HepG2 (cell line): ENCODE measurements around the gene MAN2A2. TPM values are rescaled to one million over a fixed set of nuclear protein-coding genes. Genes with fewer than 3 reads are reported as not detected.

ENCODE experiments used
- ATAC-seq: fragments of 200-7000 bp; cut with Tn5 transposase; 3 replicates; pipeline ENCODE4 v1.9.1; 2020; ENCODE audit warnings: mild to moderate bottlenecking, moderate library complexity
- BruUV-seq: library from RNA; stranded (reverse); fragments of 400-500 nt; replicated peaks from 2 replicates; lab custom pipeline; 2021; lab: Mats Ljungman, UMichigan
- CTCF ChIA-PET: fragments of 300-600 bp; formaldehyde crosslinking; extraction: SDS; loops from one replicate; lab custom pipeline; 2021; ENCODE audit warnings: low total read pairs, inconsistent platforms, low intra/inter-chr PET ratio; lab: Yijun Ruan, JAX
- POLR2A ChIA-PET: fragments of 350-600 bp; sonication (Branson Sonifier 250); formaldehyde crosslinking; loops from one replicate; lab custom pipeline; 2020; ENCODE audit warnings: antibody characterized with exemption, inconsistent platforms; lab: Yijun Ruan, JAX
- DNase-seq: peaks from one replicate; pipeline ENCODE4 v3.0.0-alpha.2; 2015; ENCODE audit warnings: low spot score
- FAIRE-seq: peaks from 3 replicates; lab custom pipeline; 2011; peaks lifted over from hg19 to GRCh38; lab: Jason Lieb, UNC
- H2AFZ ChIP-seq: one replicate; pipeline ENCODE4 v1.6.1; 2011; ENCODE audit warnings: low read length, inconsistent platforms
- H3K27ac ChIP-seq: fragments of 300-600 bp; 3 replicates; pipeline ENCODE4 v1.8.0; 2011; ENCODE audit warnings: mixed run types, mild to moderate bottlenecking, mixed read lengths, low read length, inconsistent platforms; ENCODE audit not compliant: insufficient read depth; ENCODE audit errors: extremely low read length
- H3K27me3 ChIP-seq, 2 experiments: fragments of 200-600 bp in 1 of 2; 2 replicates in 1 of 2; 3 replicates in 1 of 2; pipeline versions ENCODE4 v1.6.0 to v1.8.0; 2011; ENCODE audit warnings: low read length in 2 of 2, mild to moderate bottlenecking in 2 of 2, moderate library complexity in 2 of 2, inconsistent platforms in 1 of 2; ENCODE audit not compliant: insufficient read depth in 2 of 2, control insufficient read depth in 1 of 2
- H3K36me3 ChIP-seq, 2 experiments: fragments of 200-600 bp in 1 of 2; replicated peaks in 1 of 2; 2 replicates in 1 of 2; 3 replicates in 1 of 2; pipeline versions ENCODE4 v1.5.1 to v1.8.0; 2011; ENCODE audit warnings: low read length in 2 of 2, inconsistent platforms in 1 of 2; ENCODE audit not compliant: insufficient read depth in 2 of 2, control insufficient read depth in 1 of 2
- H3K4me1 ChIP-seq: 2 replicates; pipeline ENCODE4 v1.5.1; 2012; ENCODE audit warnings: low read length, inconsistent platforms; ENCODE audit not compliant: insufficient read depth
- H3K4me2 ChIP-seq: 2 replicates; pipeline ENCODE4 v1.6.0; 2011; ENCODE audit warnings: low read depth, low read length, inconsistent platforms
- H3K4me3 ChIP-seq, 3 experiments: fragments of 200-600 bp in 1 of 3; sonication (generic), shearing (Covaris generic) in 1 of 3; replicated peaks in 1 of 3; 2 replicates each; pipeline ENCODE4 v1.5.1; 2011 to 2016; ENCODE audit warnings: low read length in 3 of 3, inconsistent platforms in 2 of 3, low read depth in 2 of 3, mild to moderate bottlenecking in 2 of 3, control low read depth in 1 of 3, mixed read lengths in 1 of 3; ENCODE audit not compliant: insufficient read depth in 1 of 3
- H3K79me2 ChIP-seq: one replicate; pipeline ENCODE4 v1.6.1; 2011; ENCODE audit warnings: low read length, inconsistent platforms; ENCODE audit not compliant: insufficient read depth
- H3K9ac ChIP-seq: 2 replicates; pipeline ENCODE4 v1.6.0; 2011; ENCODE audit warnings: mild to moderate bottlenecking, low read depth, low read length, inconsistent platforms; ENCODE audit not compliant: insufficient read depth
- H3K9me3 ChIP-seq: 2 replicates; pipeline ENCODE4 v1.5.1; 2012; ENCODE audit warnings: mild to moderate bottlenecking, low read length
- H4K20me1 ChIP-seq: 2 replicates; pipeline ENCODE4 v1.6.0; 2011; ENCODE audit warnings: inconsistent platforms, mild to moderate bottlenecking, low read length, moderate library complexity; ENCODE audit not compliant: insufficient read depth
- ATF1 ChIP-seq: IDR thresholded peaks from 2 replicates; pipeline ENCODE4 v1.6.1; 2016; ENCODE audit warnings: mild to moderate bottlenecking, control low read depth
- CEBPB ChIP-seq: IDR thresholded peaks from 2 replicates; pipeline ENCODE4 v1.6.1; 2011; ENCODE audit warnings: low read depth, low read length, improper control_type of control experiment, borderline replicate concordance
- CREB1 ChIP-seq, 2 experiments: fragments of 450-650 bp in 1 of 2; IDR thresholded peaks; 2 replicates each; pipeline ENCODE4 v1.6.1; 2016 to 2017; ENCODE audit warnings: control low read depth in 1 of 2, mild to moderate bottlenecking in 1 of 2, missing compliant biosample characterization in 1 of 2, missing genetic modification characterization in 1 of 2
- MTF1 ChIP-seq: sonication (generic); formaldehyde crosslinking; IDR thresholded peaks from 2 replicates; pipeline ENCODE4 v1.5.0; 2020; ENCODE audit warnings: missing genetic modification reagents
- MYC ChIP-seq: sonication (generic); formaldehyde crosslinking; IDR thresholded peaks from 2 replicates; pipeline ENCODE4 v1.9.0; 2021; ENCODE audit warnings: missing genetic modification reagents, borderline replicate concordance
- NFE2 ChIP-seq: sonication (generic); formaldehyde crosslinking; IDR thresholded peaks from 2 replicates; pipeline ENCODE4 v1.4.0; 2020; ENCODE audit warnings: missing genetic modification reagents
- PLRG1 ChIP-seq: fragments of 450-650 bp; conservative IDR thresholded peaks from 2 replicates; pipeline ENCODE4 v1.6.1; 2016
- ZNF446 ChIP-seq: sonication (generic); formaldehyde crosslinking; IDR thresholded peaks from 2 replicates; pipeline ENCODE4 v1.5.0; 2020; ENCODE audit warnings: mild to moderate bottlenecking, missing genetic modification reagents
- ZNF558 ChIP-seq: sonication (generic); formaldehyde crosslinking; IDR thresholded peaks from 2 replicates; pipeline ENCODE4 v1.9.0; 2022; ENCODE audit warnings: mild to moderate bottlenecking, missing genetic modification reagents, borderline replicate concordance
- ZNF569 ChIP-seq: sonication (generic); formaldehyde crosslinking; IDR thresholded peaks from 2 replicates; pipeline ENCODE4 v1.5.0; 2020; ENCODE audit warnings: mild to moderate bottlenecking, missing genetic modification reagents, moderate library complexity, borderline replicate concordance
- ZNF7 ChIP-seq: IDR thresholded peaks from 2 replicates; pipeline ENCODE4 v1.6.1; 2016; ENCODE audit warnings: missing biosample characterization, missing genetic modification reagents
- ZNF878 ChIP-seq: sonication (generic); formaldehyde crosslinking; IDR thresholded peaks from 2 replicates; pipeline ENCODE4 v1.8.1; 2023; ENCODE audit warnings: mild to moderate bottlenecking, missing genetic modification reagents, moderate library complexity
- WGBS: methylation state at CpG from one replicate; pipeline ENCODE4 v1.1.6; 2017; ENCODE audit warnings: low lambda C conversion rate; 5-methylcytosine and 5-hydroxymethylcytosine counted together
- in situ Hi-C: cut with HindIII; loops from 2 replicates; pipeline ENCODE4 v1.10.0; 2017; ENCODE audit warnings: low pct_unique_long_range_greater_than_20kb; ENCODE audit not compliant: extremely low pct_ligation_motif_present
- intact Hi-C: fragments of 100-400 bp; cut with micrococcal nuclease; formaldehyde crosslinking; loops from one replicate; pipeline ENCODE4 v1.10.0; 2022; ENCODE audit not compliant: unreplicated experiment
- polyA plus RNA-seq, 8 experiments: library from polyadenylated mRNA; depleted of rRNA in 3 of 8; stranded (reverse) in 7 of 8; unstranded in 1 of 8; fragments of >200 nt; fragmentation: Illumina TruSeq in 4 of 8; extraction: Trizol in 4 of 8; gene quantifications; 2 replicates each; pipeline versions ENCODE4 v1.2.1 to v1.2.3, GENCODE V29; 2011 to 2016; ENCODE audit warnings: low read depth in 4 of 8, missing spikeins in 1 of 8, mixed read lengths in 1 of 8; ENCODE audit not compliant: insufficient read depth in 1 of 8
- total RNA-seq, 5 experiments: library from RNA; depleted of rRNA; stranded (reverse); fragments of >200 nt; fragmentation: Illumina TruSeq; extraction: Trizol; gene quantifications; 2 replicates each; pipeline ENCODE4 v1.2.3, GENCODE V29; 2016; ENCODE audit warnings: low read depth in 1 of 5
- TF ChIP-seq, protein P1 (sequence below): fragments of 450-650 bp; IDR thresholded peaks from 2 replicates; pipeline ENCODE4 v1.6.1; 2017; ENCODE audit warnings: mild to moderate bottlenecking
- TF ChIP-seq, protein P2 (sequence below): sonication (generic); formaldehyde crosslinking; IDR thresholded peaks from 2 replicates; pipeline ENCODE4 v1.5.0; 2020; ENCODE audit warnings: missing genetic modification reagents
- TF ChIP-seq, protein P3 (sequence below): sonication (generic); formaldehyde crosslinking; IDR thresholded peaks from 2 replicates; pipeline ENCODE4 v1.4.0; 2020; ENCODE audit warnings: mild to moderate bottlenecking, missing genetic modification reagents, borderline replicate concordance
- TF ChIP-seq, protein P4 (sequence below): sonication (generic); formaldehyde crosslinking; IDR thresholded peaks from 2 replicates; pipeline ENCODE4 v1.4.0; 2020; ENCODE audit warnings: missing genetic modification reagents; ENCODE audit errors: not compliant biosample characterization

MAN2A2 gene
- total and polyA plus RNA-seq, 2 of the 13 experiments (the other 11 are each of a cell fraction or from before 2014, with no cell fraction given): 17.5 to 51.5 TPM

DNA sequence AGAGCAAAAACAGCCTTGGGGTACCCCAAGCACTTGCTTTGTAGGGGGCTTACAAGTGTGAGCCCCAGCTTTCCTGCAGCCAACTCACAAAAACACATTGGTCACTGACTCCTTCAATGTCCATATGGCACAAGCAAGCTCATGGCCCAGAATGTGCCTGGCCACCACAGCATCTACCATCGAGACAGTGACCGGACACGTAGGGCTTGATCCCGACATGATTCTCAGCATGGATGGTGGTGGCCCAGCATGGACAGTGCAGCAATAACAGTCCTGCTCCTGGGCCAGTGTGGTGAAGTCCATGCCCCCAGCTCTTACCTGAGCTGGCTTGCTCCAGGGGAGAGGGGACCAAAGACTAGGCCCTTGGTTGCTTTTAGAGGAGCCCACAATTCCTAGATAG lies 37.9 kb downstream of the MAN2A2 start:
- in situ Hi-C loops: loop anchor here (25.0 kb wide), 1 partner anchor 321 kb away; no protein-coding TSS in a partner anchor
- intact Hi-C loops: no loop called here
- CTCF ChIA-PET: no interaction called here
- H2AFZ ChIP-seq: no peak overlapping the region
- FAIRE-seq (no peak), DNase-seq (no peak), ATAC-seq (no peak)
- no peaks in the 10 kb centered on the region for H3K79me2 ChIP-seq
- no peaks in the 10 kb centered on the region for H3K27me3 ChIP-seq
- no peaks in the 10 kb centered on the region for H3K9me3 ChIP-seq
- H3K4me2 ChIP-seq: no peak overlapping the region
- no peaks in the 10 kb centered on the region for H4K20me1 ChIP-seq
- H3K9ac ChIP-seq: no peak overlapping the region
- peaks cover 10% of the 10 kb centered on the region for H3K4me1 ChIP-seq
- POLR2A ChIA-PET: interaction anchor here (1.6 kb wide), 1 partner anchor 10 kb away, joined by 5 read pairs; no protein-coding TSS in a partner anchor
- BruUV-seq: no TSS peak
- TF ChIP-seq CREB1 (IDR thresholded peaks at IDR 0.05) (no peak), CREB1 (CRISPR knock-in tag; IDR thresholded peaks at IDR 0.05) (no peak), ZNF558 (CRISPR knock-in tag) (no peak), MYC (CRISPR knock-in tag) (no peak), ZNF878 (CRISPR knock-in tag) (no peak), PLRG1 (no peak), NFE2 (no peak), ZNF569 (CRISPR knock-in tag) (no peak), MTF1 (CRISPR knock-in tag) (no peak), CEBPB (no peak), ATF1 (CRISPR knock-in tag) (no peak), ZNF446 (no peak), ZNF7 (CRISPR knock-in tag) (no peak)
- TF ChIP-seq, protein P1, sequence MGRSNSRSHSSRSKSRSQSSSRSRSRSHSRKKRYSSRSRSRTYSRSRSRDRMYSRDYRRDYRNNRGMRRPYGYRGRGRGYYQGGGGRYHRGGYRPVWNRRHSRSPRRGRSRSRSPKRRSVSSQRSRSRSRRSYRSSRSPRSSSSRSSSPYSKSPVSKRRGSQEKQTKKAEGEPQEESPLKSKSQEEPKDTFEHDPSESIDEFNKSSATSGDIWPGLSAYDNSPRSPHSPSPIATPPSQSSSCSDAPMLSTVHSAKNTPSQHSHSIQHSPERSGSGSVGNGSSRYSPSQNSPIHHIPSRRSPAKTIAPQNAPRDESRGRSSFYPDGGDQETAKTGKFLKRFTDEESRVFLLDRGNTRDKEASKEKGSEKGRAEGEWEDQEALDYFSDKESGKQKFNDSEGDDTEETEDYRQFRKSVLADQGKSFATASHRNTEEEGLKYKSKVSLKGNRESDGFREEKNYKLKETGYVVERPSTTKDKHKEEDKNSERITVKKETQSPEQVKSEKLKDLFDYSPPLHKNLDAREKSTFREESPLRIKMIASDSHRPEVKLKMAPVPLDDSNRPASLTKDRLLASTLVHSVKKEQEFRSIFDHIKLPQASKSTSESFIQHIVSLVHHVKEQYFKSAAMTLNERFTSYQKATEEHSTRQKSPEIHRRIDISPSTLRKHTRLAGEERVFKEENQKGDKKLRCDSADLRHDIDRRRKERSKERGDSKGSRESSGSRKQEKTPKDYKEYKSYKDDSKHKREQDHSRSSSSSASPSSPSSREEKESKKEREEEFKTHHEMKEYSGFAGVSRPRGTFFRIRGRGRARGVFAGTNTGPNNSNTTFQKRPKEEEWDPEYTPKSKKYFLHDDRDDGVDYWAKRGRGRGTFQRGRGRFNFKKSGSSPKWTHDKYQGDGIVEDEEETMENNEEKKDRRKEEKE: no peak
- TF ChIP-seq, protein P2, sequence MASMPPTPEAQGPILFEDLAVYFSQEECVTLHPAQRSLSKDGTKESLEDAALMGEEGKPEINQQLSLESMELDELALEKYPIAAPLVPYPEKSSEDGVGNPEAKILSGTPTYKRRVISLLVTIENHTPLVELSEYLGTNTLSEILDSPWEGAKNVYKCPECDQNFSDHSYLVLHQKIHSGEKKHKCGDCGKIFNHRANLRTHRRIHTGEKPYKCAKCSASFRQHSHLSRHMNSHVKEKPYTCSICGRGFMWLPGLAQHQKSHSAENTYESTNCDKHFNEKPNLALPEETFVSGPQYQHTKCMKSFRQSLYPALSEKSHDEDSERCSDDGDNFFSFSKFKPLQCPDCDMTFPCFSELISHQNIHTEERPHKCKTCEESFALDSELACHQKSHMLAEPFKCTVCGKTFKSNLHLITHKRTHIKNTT (CRISPR knock-in tag): no peak
- TF ChIP-seq, protein P3, sequence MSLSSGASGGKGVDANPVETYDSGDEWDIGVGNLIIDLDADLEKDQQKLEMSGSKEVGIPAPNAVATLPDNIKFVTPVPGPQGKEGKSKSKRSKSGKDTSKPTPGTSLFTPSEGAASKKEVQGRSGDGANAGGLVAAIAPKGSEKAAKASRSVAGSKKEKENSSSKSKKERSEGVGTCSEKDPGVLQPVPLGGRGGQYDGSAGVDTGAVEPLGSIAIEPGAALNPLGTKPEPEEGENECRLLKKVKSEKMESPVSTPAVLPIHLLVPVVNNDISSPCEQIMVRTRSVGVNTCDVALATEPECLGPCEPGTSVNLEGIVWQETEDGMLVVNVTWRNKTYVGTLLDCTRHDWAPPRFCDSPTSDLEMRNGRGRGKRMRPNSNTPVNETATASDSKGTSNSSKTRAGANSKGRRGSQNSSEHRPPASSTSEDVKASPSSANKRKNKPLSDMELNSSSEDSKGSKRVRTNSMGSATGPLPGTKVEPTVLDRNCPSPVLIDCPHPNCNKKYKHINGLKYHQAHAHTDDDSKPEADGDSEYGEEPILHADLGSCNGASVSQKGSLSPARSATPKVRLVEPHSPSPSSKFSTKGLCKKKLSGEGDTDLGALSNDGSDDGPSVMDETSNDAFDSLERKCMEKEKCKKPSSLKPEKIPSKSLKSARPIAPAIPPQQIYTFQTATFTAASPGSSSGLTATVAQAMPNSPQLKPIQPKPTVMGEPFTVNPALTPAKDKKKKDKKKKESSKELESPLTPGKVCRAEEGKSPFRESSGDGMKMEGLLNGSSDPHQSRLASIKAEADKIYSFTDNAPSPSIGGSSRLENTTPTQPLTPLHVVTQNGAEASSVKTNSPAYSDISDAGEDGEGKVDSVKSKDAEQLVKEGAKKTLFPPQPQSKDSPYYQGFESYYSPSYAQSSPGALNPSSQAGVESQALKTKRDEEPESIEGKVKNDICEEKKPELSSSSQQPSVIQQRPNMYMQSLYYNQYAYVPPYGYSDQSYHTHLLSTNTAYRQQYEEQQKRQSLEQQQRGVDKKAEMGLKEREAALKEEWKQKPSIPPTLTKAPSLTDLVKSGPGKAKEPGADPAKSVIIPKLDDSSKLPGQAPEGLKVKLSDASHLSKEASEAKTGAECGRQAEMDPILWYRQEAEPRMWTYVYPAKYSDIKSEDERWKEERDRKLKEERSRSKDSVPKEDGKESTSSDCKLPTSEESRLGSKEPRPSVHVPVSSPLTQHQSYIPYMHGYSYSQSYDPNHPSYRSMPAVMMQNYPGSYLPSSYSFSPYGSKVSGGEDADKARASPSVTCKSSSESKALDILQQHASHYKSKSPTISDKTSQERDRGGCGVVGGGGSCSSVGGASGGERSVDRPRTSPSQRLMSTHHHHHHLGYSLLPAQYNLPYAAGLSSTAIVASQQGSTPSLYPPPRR (CRISPR knock-in tag): no peak
- TF ChIP-seq, protein P4, sequence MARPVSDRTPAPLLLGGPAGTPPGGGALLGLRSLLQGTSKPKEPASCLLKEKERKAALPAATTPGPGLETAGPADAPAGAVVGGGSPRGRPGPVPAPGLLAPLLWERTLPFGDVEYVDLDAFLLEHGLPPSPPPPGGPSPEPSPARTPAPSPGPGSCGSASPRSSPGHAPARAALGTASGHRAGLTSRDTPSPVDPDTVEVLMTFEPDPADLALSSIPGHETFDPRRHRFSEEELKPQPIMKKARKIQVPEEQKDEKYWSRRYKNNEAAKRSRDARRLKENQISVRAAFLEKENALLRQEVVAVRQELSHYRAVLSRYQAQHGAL (CRISPR knock-in tag): no peak
- H3K4me3 ChIP-seq: no peak overlapping the region
- WGBS: no CpG with 5 or more reads among the region's 4 CpGs
- no peak overlapping the region for H3K27ac ChIP-seq
- peaks cover 23 to 47% of the 10 kb centered on the region in 2 experiments; a peak in 4 of 5 replicates for H3K36me3 ChIP-seq
